AG09319 (cell line): ENCODE results near the gene INA.

Source experiments
- DNase-seq: peaks from one replicate; pipeline ENCODE4 v3.0.0-alpha.2; 2010; ENCODE audit warnings: low read depth; ENCODE audit errors: extremely low read depth
- CTCF ChIP-seq: IDR thresholded peaks from 2 replicates; pipeline ENCODE4 v1.5.1; 2011; ENCODE audit warnings: low read depth, mild to moderate bottlenecking, inconsistent platforms, low read length, moderate library complexity

The INA gene

GRCh38 chr10:103284170-103284569, 7.2 kb downstream of the INA start:
- DNase-seq: no peak
- TF ChIP-seq CTCF: no peak

GRCh38 chr10:103287992-103288391, 11.1 kb downstream of the INA start:
- no peak for DNase-seq
- no peak for TF ChIP-seq CTCF

- no peak for TF ChIP-seq CTCF
- DNase-seq: no peak
These were observed 14.7 kb downstream of the INA start for GRCh38 chr10:103291588-103291987.

- no peak for TF ChIP-seq CTCF
- no peak for DNase-seq
These were observed 18.6 kb downstream of the INA start for GRCh38 chr10:103295374-103296015.

- no peak for DNase-seq
- TF ChIP-seq CTCF: no peak
These were observed 30.7 kb downstream of the INA start for GRCh38 chr10:103307594-103307993.

GRCh38 chr10:103310197-103310596, 33.3 kb downstream of the INA start:
- no peak for TF ChIP-seq CTCF
- no peak for DNase-seq

- DNase-seq: no peak
- TF ChIP-seq CTCF: no peak
These were observed 39.1 kb downstream of the INA start for GRCh38 chr10:103316087-103316486.
